ENCODE measurements around the gene KIF13A.
"Not testable (repeated sequence)": the region's sequence is repeated elsewhere in the genome, so short reads cannot be mapped to it uniquely, and the experiment has no call there.

KIF13A gene

DNA sequence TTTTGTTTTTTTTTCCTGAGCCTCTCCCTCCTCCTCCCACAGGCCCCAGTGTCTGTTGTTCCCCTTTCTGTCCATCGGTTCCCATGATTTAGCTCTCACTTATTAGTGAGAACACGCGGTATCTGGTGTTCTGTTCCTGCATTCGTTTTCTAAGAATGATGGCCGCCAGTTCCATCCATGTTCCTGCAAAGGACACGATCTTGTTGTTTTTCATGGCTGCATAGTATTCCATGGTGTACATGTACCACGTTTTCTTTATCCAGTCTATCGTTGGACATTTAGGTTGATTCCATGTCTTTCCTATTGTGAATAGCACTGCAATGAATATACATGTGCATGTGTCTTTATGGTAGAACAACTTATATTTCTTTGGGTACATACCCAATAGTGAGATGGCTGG lies 175.1 kb downstream of the KIF13A start:
- DNase-seq (ENCODE audit: low read depth in 3 of 3, low spot score in 1 of 3), result no peak

DNA sequence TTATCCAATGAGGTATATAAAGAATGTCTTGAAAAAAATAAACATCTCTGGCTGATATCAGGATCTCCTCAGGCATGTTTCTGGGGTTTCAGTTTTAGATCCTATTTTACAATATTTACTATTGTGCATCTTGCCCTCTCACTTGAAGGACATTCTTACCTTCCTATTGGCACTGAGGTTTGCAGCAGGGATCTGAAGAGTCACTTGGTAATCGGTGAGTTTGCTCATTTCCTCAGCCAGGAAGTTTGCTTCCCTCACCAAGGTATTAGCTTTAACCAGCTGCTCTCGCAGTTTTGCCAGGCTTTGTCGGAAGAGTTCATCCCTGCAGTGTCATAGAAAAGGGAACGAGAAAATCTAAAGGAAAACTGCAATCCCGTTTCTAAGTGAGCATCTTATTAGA lies 178.8 kb downstream of the KIF13A start:
- DNase-seq (ENCODE audit: low read depth in 3 of 3, low spot score in 1 of 3), result no peak

DNA sequence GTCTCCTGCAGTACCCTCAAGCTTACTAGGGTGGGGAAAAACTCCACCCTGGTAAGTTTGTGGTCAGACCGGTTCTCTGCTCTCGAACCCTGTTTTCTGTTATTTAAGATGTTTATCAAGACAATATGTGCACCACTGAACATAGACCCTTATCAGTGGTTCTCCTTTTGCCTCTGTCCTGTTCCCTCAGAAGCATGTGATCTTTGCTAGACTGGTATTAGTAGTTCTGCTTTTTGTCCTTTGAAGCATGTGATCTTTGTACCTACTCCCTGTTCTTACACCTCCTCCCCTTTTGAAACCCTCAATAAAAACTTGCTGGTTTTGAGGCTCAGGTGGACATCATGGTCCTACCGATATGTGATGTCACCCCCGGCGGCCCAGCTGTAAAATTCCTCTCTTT lies 180.0 kb downstream of the KIF13A start:
- not testable (repeated sequence) for DNase-seq (ENCODE audit: low read depth in 3 of 3, low spot score in 1 of 3)

DNA sequence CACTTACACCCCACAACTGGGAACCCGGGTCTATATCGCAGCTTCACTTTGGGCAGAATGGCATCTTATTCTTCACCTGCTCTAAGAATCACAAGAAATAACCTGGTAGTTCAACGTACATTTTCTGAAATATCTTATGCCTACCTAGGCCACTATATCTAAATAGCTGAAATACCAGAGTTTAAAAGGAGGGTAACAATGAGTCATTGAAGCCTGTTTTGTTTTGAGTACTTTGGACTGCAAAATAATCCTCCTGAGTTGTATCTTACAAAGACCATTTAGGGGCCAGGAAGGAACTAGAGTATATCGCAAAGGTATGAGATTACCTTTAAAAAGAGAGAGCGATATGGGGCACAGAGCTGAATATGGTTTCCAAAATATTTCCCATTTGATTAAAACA lies 184.0 kb downstream of the KIF13A start:
- no peak for DNase-seq (ENCODE audit: low read depth in 3 of 3, low spot score in 1 of 3)

DNA sequence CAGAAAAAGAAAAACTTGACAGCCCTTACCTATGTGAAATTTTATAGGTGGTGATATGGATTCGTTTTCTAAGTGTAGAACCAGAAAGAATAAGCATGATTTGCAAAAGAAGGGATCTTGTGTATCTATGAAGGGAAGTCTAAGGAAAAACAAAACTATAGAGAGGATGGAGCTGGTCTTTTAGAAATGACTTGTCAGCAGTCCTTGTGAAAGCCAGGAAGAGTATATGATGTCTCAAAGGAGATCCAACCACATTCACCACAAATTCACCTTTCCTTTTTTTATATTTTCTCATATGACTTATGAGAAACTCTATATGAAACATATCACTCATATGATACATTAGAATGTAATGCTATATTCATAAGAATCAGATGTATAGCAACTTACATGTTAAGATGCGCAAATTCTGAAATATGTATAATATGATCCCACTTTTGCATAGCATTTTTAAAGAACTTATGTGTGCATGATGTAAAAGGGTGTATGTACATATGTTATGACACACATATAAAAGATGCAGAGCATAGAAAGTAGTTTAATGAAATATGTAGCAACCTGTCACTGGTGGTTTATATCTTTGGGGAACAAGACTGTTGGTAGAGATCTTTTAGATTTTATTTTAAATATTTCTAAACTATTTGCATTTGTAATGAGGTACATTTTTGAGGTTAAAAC lies 188.8 kb downstream of the KIF13A start:
- DNase-seq (ENCODE audit: low read depth in 3 of 3, low spot score in 1 of 3), result no peak

DNA sequence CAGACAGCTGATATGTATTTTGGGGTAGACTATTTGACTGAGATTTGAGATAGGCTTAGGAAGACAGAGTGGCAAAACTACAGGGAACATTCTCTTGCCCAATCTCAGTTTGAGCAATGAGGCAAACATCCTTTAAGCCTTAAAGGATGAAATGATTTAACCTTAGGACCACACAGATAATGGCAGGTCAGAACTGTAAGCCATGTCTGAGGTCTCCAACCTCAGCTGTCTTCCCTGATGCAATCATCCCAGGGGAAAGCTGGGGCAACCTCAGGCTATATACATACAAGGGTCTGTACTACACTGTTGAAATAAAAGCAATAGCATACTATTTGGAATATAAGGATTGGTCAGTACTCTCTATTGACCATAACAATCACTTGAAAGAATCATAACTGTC lies 196.9 kb downstream of the KIF13A start:
- no peak for DNase-seq (ENCODE audit: low read depth in 3 of 3, low spot score in 1 of 3)

DNA sequence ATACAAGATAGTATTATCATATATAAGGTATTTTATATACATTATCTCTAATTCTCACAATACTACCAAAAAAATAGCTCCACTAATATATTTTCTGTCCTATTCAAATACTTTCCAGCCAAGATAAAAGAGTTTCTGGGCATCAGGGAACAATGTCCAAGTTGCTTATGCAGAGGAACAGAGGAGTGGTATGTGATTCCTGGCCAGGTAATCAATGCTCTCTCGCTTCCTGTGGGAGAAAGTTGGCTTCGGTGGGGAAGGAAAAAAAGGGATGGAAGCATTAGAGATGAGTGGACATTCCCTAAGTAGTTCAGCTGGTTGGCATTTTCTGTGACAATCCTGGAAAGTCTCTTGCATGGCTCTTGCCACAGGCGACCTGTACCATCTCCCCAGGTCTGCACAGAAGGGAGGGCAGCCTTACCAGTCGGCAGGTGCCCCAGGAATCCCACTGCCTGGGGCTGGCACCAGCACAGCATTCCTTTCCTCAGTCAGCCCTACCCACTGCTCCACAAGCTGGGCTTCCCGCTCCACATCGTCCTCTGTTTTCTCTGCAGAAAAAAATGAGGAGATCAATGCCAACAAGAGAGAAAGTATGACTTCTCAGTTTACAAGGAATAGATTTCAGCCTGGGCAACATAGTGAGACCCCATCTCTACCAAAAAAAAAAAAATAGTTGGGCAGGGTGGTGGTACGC lies 202.2 kb downstream of the KIF13A start:
- no peak for DNase-seq (ENCODE audit: low read depth in 3 of 3, low spot score in 1 of 3)

DNA sequence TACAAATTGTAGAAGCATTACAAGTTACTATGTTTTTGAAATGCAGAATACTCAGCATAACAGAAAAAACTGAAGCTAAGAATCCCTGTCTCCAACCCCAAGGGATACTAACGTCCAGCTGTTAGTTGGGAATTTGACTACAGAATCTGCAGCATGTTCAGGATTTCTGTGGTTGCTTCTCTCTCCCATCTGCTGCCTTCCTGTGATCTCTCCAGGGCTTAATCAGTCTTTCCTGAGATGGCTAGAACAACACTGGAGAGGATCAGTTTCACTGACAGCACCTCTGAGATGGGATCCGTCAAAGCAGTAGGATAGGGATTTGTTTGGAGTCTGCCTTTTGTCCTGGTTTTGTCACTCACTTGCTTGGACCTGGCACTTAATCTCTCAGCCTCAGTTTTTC lies 207.4 kb downstream of the KIF13A start:
- DNase-seq (ENCODE audit: low read depth in 3 of 3, low spot score in 1 of 3), result no peak

DNA sequence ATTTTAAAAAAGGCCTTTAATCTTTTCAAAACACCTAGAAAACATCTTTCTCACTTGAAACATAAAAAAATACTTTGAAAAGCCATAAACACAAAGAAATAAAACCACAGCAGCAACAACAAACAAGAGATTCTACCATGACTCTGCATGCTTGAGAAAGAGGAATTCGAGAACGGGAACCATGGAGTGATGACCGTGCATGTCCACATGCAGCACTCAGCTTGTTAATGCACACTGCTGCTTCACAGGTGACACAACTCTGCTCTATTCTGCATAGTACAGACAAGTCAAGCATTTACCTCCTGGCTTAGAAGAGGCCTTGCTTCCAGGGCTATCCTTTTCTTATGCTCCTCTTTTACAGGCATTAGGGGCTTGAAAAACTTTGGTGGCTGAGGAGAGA lies 215.8 kb downstream of the KIF13A start:
- DNase-seq (ENCODE audit: low read depth in 3 of 3, low spot score in 1 of 3), result no peak

DNA sequence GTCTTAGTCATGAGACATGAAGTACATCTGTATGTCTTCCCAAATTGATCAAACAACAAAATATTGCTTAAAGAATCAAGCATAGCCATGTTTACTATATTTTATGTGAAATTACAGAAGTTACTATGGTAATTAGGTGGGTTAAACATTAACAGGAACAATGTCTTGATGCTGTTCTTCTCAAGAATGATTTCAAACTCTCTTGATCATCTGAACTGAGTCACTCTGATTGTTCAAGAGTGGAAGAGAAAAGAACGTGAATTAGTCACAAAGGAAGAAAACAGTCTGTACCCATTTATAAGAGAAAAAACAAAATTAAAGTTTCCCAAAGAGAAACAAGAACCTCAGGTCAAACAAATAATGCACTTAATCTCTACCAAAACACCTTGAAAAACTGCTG lies 218.6 kb downstream of the KIF13A start:
- DNase-seq (ENCODE audit: low read depth in 3 of 3, low spot score in 1 of 3), result no peak

DNA sequence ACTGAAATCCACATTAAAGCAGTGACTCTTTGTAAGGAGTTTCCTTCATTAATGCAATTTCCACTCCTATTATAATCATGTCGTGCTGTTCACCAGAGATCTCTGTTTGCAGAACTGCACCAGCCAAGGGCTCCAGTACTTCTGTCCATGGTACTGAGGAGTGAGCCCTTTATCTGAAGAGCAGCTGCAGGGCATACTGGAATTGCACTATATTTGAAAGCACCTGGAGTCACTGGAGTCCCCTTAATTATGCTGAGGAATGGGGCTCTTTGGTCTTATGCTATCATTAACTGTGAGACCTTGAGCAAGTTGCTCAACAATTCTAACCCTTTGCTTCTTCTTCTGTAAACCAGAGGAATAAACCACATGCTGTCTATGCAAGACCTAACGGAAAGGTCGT lies 219.0 kb downstream of the KIF13A start:
- DNase-seq (ENCODE audit: low read depth in 3 of 3, low spot score in 1 of 3), result no peak

DNA sequence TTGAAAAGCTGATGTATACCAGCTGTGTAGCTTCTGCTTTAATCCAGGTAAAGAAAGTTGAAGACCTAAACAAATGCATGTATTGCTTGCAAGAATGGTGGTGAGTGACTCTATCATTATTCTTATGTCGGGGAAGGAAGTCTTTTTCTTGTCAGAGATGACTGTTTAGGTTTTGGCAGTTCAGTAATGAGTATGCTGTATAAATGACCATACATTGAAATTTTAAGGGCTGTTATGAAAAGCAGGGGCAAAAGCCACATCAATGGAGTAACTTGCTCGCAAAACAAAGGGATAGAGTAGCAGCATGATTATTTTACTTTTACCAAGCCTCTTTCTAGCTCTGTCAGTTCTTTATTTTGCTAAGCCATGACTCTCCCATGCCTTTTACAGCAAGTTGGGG lies 224.8 kb downstream of the KIF13A start:
- DNase-seq (ENCODE audit: low read depth in 3 of 3, low spot score in 1 of 3), result no peak

DNA sequence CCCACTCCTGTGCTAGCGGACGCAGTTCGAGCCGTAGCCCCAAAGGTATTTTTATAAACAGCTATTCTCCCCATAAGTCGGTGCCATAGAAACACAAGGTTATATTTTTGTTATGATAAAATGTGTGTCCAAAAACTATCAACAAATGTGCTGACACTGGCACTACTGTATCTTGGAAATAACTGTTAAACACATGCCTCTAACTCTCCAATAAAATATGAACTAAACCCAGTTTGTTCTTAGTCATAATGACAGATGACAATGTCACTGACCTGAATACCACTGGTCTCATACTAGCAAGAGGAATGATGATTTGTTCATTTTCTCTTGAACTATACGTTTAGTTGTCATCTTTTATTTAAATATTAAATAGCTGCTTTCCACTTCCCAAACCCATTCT lies 229.3 kb downstream of the KIF13A start:
- no peak for DNase-seq (ENCODE audit: low read depth in 3 of 3, low spot score in 1 of 3)

DNA sequence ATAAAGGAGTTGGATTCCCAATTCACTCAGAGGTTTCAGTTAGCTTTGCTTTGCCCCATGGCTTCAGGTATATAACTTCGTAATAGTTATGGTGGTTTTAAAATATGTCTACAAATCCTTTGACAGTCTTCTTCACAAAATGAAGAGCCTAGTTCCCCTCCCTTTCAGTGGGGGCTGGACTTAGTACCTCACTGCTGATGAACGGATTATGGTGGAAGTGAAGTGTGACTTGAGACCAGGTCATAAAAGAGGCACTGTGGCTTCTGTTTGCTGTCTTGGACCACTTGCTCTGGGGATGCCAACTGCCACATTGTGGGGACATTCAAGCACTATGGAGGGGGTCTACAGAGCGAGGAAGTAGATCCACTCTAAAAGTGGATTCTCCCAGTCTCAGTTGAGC lies 233.2 kb downstream of the KIF13A start:
- no peak for DNase-seq (ENCODE audit: low read depth in 3 of 3, low spot score in 1 of 3)

DNA sequence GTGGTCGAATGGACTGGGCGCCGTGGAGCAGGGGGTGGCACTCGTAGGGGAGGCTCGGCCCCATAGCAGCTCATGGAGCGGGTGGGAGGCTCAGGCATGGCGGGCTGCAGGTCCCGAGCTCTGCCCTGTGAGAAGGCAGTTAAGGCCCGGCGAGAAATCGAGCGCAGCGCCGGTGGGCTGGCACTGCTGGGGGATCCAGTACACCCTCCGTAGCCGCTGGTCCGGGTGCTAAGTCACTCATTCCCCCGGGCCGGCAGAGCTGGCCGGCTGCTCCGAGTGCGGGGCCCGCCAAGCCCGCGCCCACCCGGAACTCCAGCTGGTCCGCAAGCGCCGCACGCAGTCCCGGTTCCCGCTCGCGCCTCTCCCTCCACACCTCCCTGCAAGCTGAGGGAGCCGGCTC lies 242.1 kb downstream of the KIF13A start:
- DNase-seq (ENCODE audit: low read depth in 3 of 3, low spot score in 1 of 3), result not testable (repeated sequence)

DNA sequence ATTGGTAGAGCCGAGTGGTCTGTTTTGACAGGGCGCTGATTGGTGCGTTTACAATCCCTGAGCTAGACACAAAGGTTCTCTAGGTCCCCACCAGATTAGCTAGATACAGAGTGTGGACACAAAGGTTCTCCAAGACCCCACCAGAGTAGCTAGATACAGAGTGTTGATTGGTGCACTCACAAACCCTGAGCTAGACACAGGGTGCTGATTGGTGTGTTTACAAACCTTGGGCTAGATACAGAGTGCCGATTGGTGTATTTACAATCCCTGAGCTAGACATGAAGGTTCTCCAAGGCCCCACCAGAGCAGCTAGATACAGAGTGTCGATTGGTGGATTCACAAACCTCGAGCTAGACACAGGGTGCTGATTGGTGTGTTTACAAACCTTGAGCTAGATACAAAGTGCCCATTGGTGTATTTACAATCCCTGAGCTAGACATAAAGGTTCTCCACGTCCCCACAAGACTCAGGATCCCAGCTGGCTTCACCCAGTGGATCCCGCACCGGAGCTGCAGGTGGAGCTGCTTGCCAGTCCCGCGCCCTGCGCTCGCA lies 242.6 kb downstream of the KIF13A start:
- DNase-seq (ENCODE audit: low read depth in 3 of 3, low spot score in 1 of 3), result not testable (repeated sequence)

DNA sequence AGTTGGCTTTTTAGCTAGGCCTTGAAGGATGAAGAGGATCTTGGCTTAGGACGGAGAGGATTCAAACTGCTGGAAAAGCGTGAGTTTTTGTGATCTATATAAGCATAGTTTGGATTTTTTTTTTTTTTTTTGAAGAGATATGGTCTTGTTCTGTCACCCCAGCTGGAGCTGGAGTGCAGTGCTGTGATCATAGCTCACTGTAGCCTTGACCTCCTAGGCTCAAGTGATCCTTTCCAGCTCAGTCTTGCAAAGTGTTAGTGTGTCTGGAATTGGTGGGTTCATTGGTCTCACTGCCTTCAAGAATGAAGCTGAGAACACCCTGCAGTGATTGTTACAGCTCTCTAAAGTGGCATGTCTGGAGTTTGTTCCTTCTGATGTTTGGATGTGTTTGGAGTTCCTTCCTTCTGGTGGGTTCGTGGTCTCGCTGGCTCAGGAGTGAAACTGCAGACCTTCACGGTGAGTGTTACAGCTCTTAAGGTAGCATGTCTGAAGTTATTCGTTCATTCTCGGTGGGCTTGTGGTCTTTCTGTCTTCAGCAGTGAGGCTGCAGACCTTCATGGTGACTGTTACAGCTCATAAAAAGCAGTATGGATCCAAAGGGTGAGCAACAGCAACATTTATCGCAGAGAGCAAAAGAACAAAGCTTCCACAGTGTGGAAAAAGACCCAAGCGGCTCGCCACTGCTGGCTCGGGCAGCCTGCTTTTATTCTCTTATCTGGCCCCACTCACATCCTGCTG lies 243.2 kb downstream of the KIF13A start:
- DNase-seq (ENCODE audit: low read depth in 3 of 3, low spot score in 1 of 3), result no peak

DNA sequence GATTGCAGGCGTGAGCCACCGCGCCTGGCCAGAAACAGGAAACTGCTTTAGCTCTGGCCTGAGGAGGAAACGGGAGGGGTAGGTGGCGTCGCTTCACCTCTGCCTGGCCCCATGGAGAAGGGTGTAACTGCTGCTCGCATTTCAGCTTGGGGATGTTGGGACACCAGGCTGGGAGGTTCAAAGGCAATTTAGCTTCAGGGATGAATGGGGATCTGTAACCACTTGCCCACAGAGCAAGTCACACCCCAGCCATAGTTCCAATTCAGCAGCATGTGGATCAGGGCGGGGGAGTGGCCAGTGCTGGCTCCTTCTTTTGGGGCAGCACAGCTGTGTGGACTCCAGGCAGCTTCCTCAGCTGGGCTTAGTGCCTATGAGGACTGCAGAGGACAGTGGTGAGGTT lies 245.9 kb downstream of the KIF13A start:
- no peak for DNase-seq (ENCODE audit: low read depth in 3 of 3, low spot score in 1 of 3)

DNA sequence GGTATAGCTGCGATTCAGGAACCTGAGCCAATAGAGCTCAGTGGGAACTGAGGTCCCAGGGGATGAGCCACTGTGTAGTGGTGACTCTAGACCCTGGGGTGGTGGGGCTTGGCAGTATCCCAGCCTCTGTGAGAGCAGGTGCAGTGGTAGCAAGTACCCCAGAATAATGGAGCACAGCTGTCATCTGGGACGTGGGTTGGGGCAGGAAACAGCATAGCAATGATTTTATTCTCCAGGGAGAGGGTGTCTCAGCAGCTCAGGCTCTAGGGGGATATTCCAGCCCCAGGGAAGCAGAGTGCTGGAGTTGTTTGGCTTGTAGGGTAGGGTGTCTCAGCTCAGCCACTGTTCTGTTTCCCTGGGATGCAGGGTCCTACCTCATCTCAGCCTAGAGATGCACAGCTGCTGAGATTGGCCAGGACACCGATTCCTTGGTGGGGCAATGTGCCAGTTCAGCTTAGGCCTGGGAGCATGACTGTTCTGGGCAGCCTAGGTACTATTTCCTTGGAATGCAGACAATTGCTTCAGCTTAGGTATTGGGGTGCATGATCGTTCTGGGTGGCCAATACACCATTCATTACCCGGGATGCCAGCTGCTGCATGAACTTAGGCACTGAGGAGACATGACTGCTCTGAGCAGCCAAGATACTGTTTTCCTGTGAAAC lies 246.7 kb downstream of the KIF13A start:
- DNase-seq (ENCODE audit: low read depth in 3 of 3, low spot score in 1 of 3), result no peak

DNA sequence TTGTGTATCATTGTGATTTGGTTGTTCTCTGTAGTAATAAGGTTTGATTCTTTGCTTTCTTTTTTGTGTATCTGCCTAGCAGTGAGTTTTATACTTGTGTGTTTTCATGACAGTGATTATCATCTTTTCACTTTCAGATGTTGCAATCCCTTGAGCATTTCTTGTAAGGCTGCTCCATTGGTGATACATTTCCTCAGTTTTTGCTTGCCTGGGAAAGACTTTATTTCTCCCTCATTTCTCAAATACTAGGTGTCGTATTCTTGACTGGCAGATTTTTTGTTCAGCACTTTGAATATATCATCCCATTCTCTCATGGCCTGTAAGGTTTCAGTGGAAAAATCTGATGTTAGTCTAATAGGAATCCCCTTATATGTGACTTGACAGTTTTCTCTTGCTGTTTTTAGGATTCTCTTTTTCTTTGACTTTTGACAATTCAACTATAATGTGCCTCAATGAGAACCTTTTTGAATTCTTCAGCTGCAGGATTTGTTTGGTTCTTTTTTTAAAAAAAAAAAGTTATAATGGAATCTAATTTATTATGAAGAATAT lies 249.7 kb downstream of the KIF13A start:
- no peak for DNase-seq (ENCODE audit: low read depth in 3 of 3, low spot score in 1 of 3)

DNA sequence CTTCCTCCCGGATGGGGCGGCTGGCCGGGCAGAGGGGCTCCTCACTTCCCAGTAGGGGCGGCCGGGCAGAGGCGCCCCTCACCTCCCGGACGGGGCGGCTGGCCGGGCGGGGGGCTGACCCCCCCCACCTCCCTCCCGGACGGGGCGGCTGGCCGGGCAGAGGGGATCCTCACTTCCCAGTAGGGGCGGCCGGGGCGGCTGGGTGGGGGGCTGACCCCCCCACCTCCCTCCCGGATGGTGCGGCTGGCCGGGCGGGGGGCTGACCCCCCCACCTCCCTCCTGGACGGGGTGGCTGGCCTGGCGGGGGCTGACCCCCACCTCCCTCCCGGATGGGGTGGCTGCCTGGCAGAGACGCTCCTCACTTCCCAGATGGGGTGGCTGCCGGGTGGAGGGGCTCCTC lies 252.1 kb downstream of the KIF13A start:
- not testable (repeated sequence) for DNase-seq (ENCODE audit: low read depth in 3 of 3, low spot score in 1 of 3)
